Nephron (organoid): ENCODE results near the gene MRPS17.

Experiments
- H3K27ac Mint-ChIP-seq, 3 experiments: 2 replicates each; pipeline ENCODE4 v1.8.0; 2020; ENCODE audit warnings: mixed read lengths in 3 of 3, mild to moderate bottlenecking in 2 of 3, moderate library complexity in 1 of 3
- H3K27me3 Mint-ChIP-seq: 2 replicates; pipeline ENCODE4 v1.8.0; 2021; ENCODE audit warnings: low read depth, mild to moderate bottlenecking, moderate library complexity, mixed read lengths
- H3K36me3 Mint-ChIP-seq: 2 replicates; pipeline ENCODE4 v1.8.0; 2020; ENCODE audit warnings: low read depth, mixed read lengths
- H3K4me1 Mint-ChIP-seq: 2 replicates; pipeline ENCODE4 v1.8.0; 2020; ENCODE audit warnings: mixed read lengths
- H3K4me3 Mint-ChIP-seq, 3 experiments: 2 replicates each; pipeline ENCODE4 v1.8.0; 2020; ENCODE audit warnings: mild to moderate bottlenecking in 3 of 3, mixed read lengths in 3 of 3, moderate library complexity in 2 of 3
- H3K9me3 Mint-ChIP-seq: 2 replicates; pipeline ENCODE4 v1.8.0; 2020; ENCODE audit warnings: mixed read lengths
- CTCF ChIP-seq, 3 experiments: fragments of 200-600 bp; sonication (generic); IDR thresholded peaks; one replicate each; pipeline ENCODE4 v1.5.0; 2021; ENCODE audit warnings: antibody characterized with exemption in 3 of 3; ENCODE audit not compliant: unreplicated experiment in 3 of 3

The MRPS17 gene

DNA sequence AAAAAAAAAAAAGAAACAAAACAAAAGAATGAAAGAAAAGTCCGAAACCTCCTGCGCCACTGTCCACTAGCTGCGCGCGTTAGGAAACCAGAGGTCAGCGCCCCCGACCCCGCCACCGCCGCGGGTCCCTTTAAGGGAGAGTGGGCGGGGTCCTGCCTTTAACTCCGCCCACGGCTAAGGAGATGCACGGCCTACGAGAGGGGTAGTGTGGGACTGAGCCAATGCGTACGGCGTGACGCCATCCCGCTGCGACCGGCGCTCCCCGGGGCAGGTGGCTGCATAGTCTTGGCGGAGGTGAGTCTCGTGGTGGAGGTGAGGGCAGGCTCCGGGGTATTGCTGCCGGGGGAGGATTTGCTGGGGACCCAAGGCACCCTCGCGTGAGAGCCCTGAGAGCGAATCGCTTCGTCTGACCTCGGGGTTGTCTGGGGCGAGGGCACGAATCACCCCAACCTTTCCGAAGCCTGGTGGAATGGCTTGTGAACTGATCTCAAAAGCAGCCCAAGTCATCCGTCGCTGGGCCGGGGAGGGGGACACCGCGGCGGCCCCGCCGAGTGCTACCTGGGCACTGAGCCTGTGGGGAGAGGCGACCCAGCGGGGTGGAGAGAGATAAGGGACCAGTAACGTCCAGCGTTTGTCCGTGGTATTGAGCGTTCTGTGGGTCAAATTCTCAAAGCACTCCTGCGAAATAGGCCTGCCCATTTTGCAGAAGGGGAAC, at the start of gene MRPS17:
TSS of gene MRPS17 (plus strand) at position 241 of the 715 bp plus-strand sequence. CDS start 1,319 bp downstream, outside the sequence.
- Mint-ChIP-seq H3K36me3 (peaks cover 21% of the 10 kb centered on the region), H3K4me3 (peak within 1 kb of the TSS; percentile 93 to 99 (median 97)), H3K4me1 (peaks cover 5% of the 10 kb centered on the region), H3K27me3 (no peaks in the 10 kb centered on the region), H3K9me3 (no peaks in the 10 kb centered on the region), H3K27ac (peak within 1 kb of the TSS; percentile 69 to 89 (median 87))
- no peak for TF ChIP-seq CTCF (IDR thresholded peaks at IDR 0.05; ENCODE audit: unreplicated experiment in 3 of 3)

GRCh38 chr7:55903985-55904759, 47.5 kb upstream of the MRPS17 start:
- no peak for TF ChIP-seq CTCF (IDR thresholded peaks at IDR 0.05; ENCODE audit: unreplicated experiment in 3 of 3)
- peaks cover 20% of the 10 kb centered on the region for H3K9me3 Mint-ChIP-seq
- peaks cover 67% of the 10 kb centered on the region for H3K36me3 Mint-ChIP-seq
- H3K27ac Mint-ChIP-seq, result no peak overlapping the region
- no peaks in the 10 kb centered on the region for H3K27me3 Mint-ChIP-seq
- H3K4me3 Mint-ChIP-seq, result no peak overlapping the region
- H3K4me1 Mint-ChIP-seq, result no peaks in the 10 kb centered on the region

DNA sequence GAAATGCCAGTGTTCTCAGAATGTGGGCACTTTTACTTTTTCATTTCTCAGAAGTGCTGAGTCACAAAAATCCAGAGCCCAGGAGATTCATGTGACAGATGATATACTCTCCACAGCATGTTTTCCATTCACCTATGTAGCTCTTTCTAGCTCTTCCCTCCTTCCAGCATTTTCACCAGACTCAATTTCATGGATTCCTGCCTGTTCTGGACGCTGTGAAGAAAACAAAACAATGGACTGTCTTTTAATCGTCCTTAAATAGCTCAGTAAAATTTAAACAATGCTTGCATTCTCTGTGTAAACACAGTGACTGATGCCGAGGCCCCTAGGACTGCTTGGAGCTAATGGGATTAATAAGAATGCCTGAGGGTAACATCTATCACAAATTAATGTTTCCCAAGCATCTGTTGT, 38.9 kb upstream of the MRPS17 start:
- H3K27ac Mint-ChIP-seq, result peak overlapping the region in 1 of 3 experiments; percentile 29
- H3K4me3 Mint-ChIP-seq, result no peak overlapping the region
- H3K27me3 Mint-ChIP-seq, result no peaks in the 10 kb centered on the region
- H3K4me1 Mint-ChIP-seq, result no peaks in the 10 kb centered on the region
- TF ChIP-seq CTCF (IDR thresholded peaks at IDR 0.05; ENCODE audit: unreplicated experiment in 3 of 3), result no peak
- peaks cover 2% of the 10 kb centered on the region for H3K9me3 Mint-ChIP-seq
- H3K36me3 Mint-ChIP-seq, result peaks cover 73% of the 10 kb centered on the region

GRCh38 chr7:55917771-55918170, 33.9 kb upstream of the MRPS17 start:
- Mint-ChIP-seq H3K27ac (no peak overlapping the region), H3K4me1 (no peaks in the 10 kb centered on the region), H3K4me3 (no peak overlapping the region), H3K36me3 (peaks cover 75% of the 10 kb centered on the region), H3K9me3 (peaks cover 7% of the 10 kb centered on the region), H3K27me3 (no peaks in the 10 kb centered on the region)
- TF ChIP-seq CTCF (IDR thresholded peaks at IDR 0.05; ENCODE audit: unreplicated experiment in 3 of 3), result no peak

GRCh38 chr7:55928006-55928767, 23.5 kb upstream of the MRPS17 start:
- no peak overlapping the region for H3K27ac Mint-ChIP-seq
- H3K27me3 Mint-ChIP-seq, result no peaks in the 10 kb centered on the region
- H3K9me3 Mint-ChIP-seq, result peaks cover 10% of the 10 kb centered on the region

More at GRCh38 chr7:55928006-55928767, 23.5 kb upstream of the MRPS17 start:
- no peak overlapping the region for H3K4me3 Mint-ChIP-seq
- no peak for TF ChIP-seq CTCF (IDR thresholded peaks at IDR 0.05; ENCODE audit: unreplicated experiment in 3 of 3)
- H3K36me3 Mint-ChIP-seq, result peaks cover 79% of the 10 kb centered on the region
- no peaks in the 10 kb centered on the region for H3K4me1 Mint-ChIP-seq
